Astrocyte (in vitro differentiated cells and primary cell): ENCODE measurements around the gene LRRIQ3. TPM values are rescaled to one million over a fixed set of nuclear protein-coding genes. Genes with fewer than 3 reads are reported as not detected.

Source experiments
- DNase-seq: peaks from one replicate; pipeline ENCODE4 v3.0.0-alpha.2; 2010; ENCODE audit warnings: low read depth
- FAIRE-seq: peaks from 2 replicates; lab custom pipeline; 2011; peaks lifted over from hg19 to GRCh38; lab: Jason Lieb, UNC
- H2AFZ ChIP-seq: 2 replicates; pipeline ENCODE4 v1.6.0; 2012; ENCODE audit warnings: low read depth, low read length, inconsistent platforms
- H3K27ac ChIP-seq: 2 replicates; pipeline ENCODE4 v1.5.1; 2011; ENCODE audit warnings: low read depth, low read length, inconsistent platforms
- H3K27me3 ChIP-seq: 2 replicates; pipeline ENCODE4 v1.6.0; 2011; ENCODE audit warnings: low read length, inconsistent platforms; ENCODE audit not compliant: insufficient read depth
- H3K36me3 ChIP-seq: 2 replicates; pipeline ENCODE4 v1.5.1; 2011; ENCODE audit warnings: low read length, inconsistent platforms; ENCODE audit not compliant: insufficient read depth
- H3K4me1 ChIP-seq: 2 replicates; pipeline ENCODE4 v1.5.1; 2011; ENCODE audit warnings: low read length, inconsistent platforms; ENCODE audit not compliant: insufficient read depth
- H3K4me2 ChIP-seq: 2 replicates; pipeline ENCODE4 v1.6.0; 2012; ENCODE audit warnings: low read length, inconsistent platforms
- H3K4me3 ChIP-seq: 2 replicates; pipeline ENCODE4 v1.5.1; 2011; ENCODE audit warnings: low read depth, mild to moderate bottlenecking, low read length, inconsistent platforms; ENCODE audit not compliant: insufficient read depth
- H3K79me2 ChIP-seq: 2 replicates; pipeline ENCODE4 v1.6.0; 2012; ENCODE audit warnings: mild to moderate bottlenecking, low read length, inconsistent platforms; ENCODE audit not compliant: insufficient read depth
- H3K9ac ChIP-seq: 2 replicates; pipeline ENCODE4 v1.6.0; 2012; ENCODE audit warnings: mild to moderate bottlenecking, low read length, inconsistent platforms
- H3K9me3 ChIP-seq: 2 replicates; pipeline ENCODE4 v1.5.1; 2012; ENCODE audit warnings: low read depth, mild to moderate bottlenecking, low read length, inconsistent platforms; ENCODE audit not compliant: insufficient read depth
- H4K20me1 ChIP-seq: 2 replicates; pipeline ENCODE4 v1.6.0; 2012; ENCODE audit warnings: low read length, inconsistent platforms; ENCODE audit not compliant: insufficient read depth
- H3K27ac Mint-ChIP-seq: one replicate; pipeline ENCODE4 v1.8.0; 2021; ENCODE audit warnings: mild to moderate bottlenecking, mixed read lengths; ENCODE audit not compliant: unreplicated experiment
- H3K27me3 Mint-ChIP-seq: one replicate; pipeline ENCODE4 v1.8.0; 2021; ENCODE audit warnings: low read depth, mixed read lengths; ENCODE audit not compliant: unreplicated experiment
- H3K36me3 Mint-ChIP-seq: one replicate; pipeline ENCODE4 v1.8.0; 2021; ENCODE audit warnings: low read depth, mixed read lengths; ENCODE audit not compliant: unreplicated experiment
- H3K4me1 Mint-ChIP-seq: one replicate; pipeline ENCODE4 v1.8.0; 2021; ENCODE audit warnings: low read depth, mixed read lengths; ENCODE audit not compliant: unreplicated experiment
- H3K4me3 Mint-ChIP-seq: one replicate; pipeline ENCODE4 v1.8.0; 2021; ENCODE audit warnings: mild to moderate bottlenecking, moderate library complexity, mixed read lengths; ENCODE audit not compliant: unreplicated experiment
- H3K9me3 Mint-ChIP-seq: one replicate; pipeline ENCODE4 v1.8.0; 2021; ENCODE audit warnings: mild to moderate bottlenecking, mixed read lengths; ENCODE audit not compliant: unreplicated experiment
- EZH2 ChIP-seq: IDR thresholded peaks from 2 replicates; pipeline ENCODE4 v1.6.1; 2012; ENCODE audit warnings: mild to moderate bottlenecking, low read length, inconsistent platforms; ENCODE audit not compliant: insufficient read depth
- total RNA-seq: library from RNA; stranded (reverse); gene quantifications from 2 replicates; pipeline ENCODE4 v1.2.1, GENCODE V29; 2021
- TF ChIP-seq, protein P1 (sequence below): IDR thresholded peaks from 2 replicates; pipeline ENCODE4 v1.5.1; 2011; ENCODE audit warnings: low read depth, mild to moderate bottlenecking, inconsistent platforms, low read length, moderate library complexity; ENCODE audit not compliant: insufficient read depth

The LRRIQ3 gene
- total RNA-seq, 1 donor from 2014 or later, result 0.52 TPM

DNA sequence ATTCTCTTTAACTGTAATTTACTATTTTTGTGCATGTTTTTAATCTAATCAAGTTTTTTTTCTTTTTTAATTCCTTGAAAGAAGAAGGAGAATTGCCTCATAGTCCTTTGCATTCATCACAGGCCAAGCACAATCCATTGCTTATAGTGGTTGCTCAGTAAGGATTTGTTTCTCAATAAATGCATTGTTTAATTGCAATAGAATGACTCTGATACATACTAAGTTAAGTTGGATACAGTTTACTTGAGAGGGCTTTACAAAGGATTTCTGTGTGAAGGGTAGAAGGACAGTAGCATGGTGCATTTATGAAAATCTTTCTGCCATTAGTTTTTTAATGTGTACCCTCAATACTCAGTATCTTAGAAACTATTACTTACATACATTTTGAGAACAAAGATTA, 186.2 kb downstream of the LRRIQ3 start:
- no peaks in the 10 kb centered on the region for H3K36me3 ChIP-seq
- H3K27ac ChIP-seq, result no peak overlapping the region
- no peaks in the 10 kb centered on the region for H3K4me1 ChIP-seq
- Mint-ChIP-seq H3K36me3 (no peaks in the 10 kb centered on the region), H3K27ac (no peak overlapping the region), H3K9me3 (no peaks in the 10 kb centered on the region), H3K4me3 (no peak overlapping the region), H3K27me3 (no peaks in the 10 kb centered on the region), H3K4me1 (no peaks in the 10 kb centered on the region)
- no peak for TF ChIP-seq EZH2
- TF ChIP-seq, protein P1, sequence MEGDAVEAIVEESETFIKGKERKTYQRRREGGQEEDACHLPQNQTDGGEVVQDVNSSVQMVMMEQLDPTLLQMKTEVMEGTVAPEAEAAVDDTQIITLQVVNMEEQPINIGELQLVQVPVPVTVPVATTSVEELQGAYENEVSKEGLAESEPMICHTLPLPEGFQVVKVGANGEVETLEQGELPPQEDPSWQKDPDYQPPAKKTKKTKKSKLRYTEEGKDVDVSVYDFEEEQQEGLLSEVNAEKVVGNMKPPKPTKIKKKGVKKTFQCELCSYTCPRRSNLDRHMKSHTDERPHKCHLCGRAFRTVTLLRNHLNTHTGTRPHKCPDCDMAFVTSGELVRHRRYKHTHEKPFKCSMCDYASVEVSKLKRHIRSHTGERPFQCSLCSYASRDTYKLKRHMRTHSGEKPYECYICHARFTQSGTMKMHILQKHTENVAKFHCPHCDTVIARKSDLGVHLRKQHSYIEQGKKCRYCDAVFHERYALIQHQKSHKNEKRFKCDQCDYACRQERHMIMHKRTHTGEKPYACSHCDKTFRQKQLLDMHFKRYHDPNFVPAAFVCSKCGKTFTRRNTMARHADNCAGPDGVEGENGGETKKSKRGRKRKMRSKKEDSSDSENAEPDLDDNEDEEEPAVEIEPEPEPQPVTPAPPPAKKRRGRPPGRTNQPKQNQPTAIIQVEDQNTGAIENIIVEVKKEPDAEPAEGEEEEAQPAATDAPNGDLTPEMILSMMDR, result no peak
- H3K4me2 ChIP-seq, result no peak overlapping the region
- no peak overlapping the region for H2AFZ ChIP-seq
- H4K20me1 ChIP-seq, result no peaks in the 10 kb centered on the region
- H3K9ac ChIP-seq, result no peak overlapping the region
- no peak overlapping the region for H3K4me3 ChIP-seq
- H3K79me2 ChIP-seq, result no peaks in the 10 kb centered on the region
- DNase-seq (no peak), FAIRE-seq (no peak)
- no peaks in the 10 kb centered on the region for H3K27me3 ChIP-seq
- H3K9me3 ChIP-seq, result no peaks in the 10 kb centered on the region

DNA sequence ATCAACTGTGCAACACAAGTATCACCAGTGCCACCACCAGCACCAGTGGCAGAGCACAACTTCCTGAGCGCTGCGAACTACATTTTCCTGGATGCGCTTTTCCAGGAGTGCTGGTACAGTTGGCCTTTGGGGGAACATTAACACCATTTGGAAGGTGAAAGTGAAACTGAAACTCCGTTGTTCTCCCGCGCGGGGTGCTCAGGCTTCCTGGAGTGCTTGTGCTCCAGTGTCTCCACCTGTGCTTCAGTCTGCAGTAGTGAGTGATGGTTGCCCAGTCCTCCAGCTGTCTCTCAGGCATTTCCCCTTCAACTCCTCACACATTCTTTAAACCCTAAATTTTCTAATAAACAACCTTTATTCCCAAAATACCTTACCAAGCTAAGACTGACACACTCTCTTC, 187.8 kb downstream of the LRRIQ3 start:
- H3K4me3 Mint-ChIP-seq, result no peak overlapping the region
- no peak overlapping the region for H2AFZ ChIP-seq
- H3K4me1 ChIP-seq, result no peaks in the 10 kb centered on the region
- H3K27ac Mint-ChIP-seq, result no peak overlapping the region
- H3K9me3 Mint-ChIP-seq, result no peaks in the 10 kb centered on the region
- no peak for FAIRE-seq
- H3K4me1 Mint-ChIP-seq, result no peaks in the 10 kb centered on the region
- DNase-seq, result no peak
- no peak overlapping the region for H3K4me2 ChIP-seq
- TF ChIP-seq, protein P1, result no peak
- TF ChIP-seq EZH2, result no peak
- H3K27me3 Mint-ChIP-seq, result no peaks in the 10 kb centered on the region
- H3K79me2 ChIP-seq, result no peaks in the 10 kb centered on the region
- no peak overlapping the region for H3K27ac ChIP-seq
- no peaks in the 10 kb centered on the region for H3K36me3 Mint-ChIP-seq
- H3K9ac ChIP-seq, result no peak overlapping the region
- no peak overlapping the region for H3K4me3 ChIP-seq
- no peaks in the 10 kb centered on the region for H3K27me3 ChIP-seq
- H3K9me3 ChIP-seq, result no peaks in the 10 kb centered on the region
- no peaks in the 10 kb centered on the region for H3K36me3 ChIP-seq
- H4K20me1 ChIP-seq, result no peaks in the 10 kb centered on the region

DNA sequence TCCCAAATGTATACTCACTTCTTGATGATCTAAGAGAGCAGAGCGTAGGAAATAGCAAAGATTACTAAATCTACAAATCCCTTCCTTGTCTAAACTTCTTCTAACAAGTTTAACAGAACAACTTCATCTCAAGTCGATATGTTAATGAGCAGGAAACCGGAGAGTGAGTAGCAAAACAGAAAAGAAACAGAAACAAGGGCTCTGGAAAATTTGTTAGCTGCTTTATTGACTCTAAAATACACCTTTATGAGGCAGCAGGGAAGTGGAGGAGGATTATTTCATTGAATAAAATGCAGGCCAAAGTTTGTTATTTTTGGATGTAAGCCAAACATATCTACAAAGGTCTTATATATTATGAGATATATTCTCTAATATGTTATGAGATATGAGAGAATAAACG, 192.4 kb downstream of the LRRIQ3 start:
- Histone ChIP-seq H2AFZ (no peak overlapping the region), H3K27ac (no peak overlapping the region), H3K36me3 (no peaks in the 10 kb centered on the region), H3K27me3 (no peaks in the 10 kb centered on the region), H3K4me3 (no peak overlapping the region), H3K4me1 (no peaks in the 10 kb centered on the region), H3K9me3 (no peaks in the 10 kb centered on the region), H4K20me1 (no peaks in the 10 kb centered on the region), H3K9ac (no peak overlapping the region), H3K4me2 (no peak overlapping the region), H3K79me2 (no peaks in the 10 kb centered on the region)
- H3K27me3 Mint-ChIP-seq, result no peaks in the 10 kb centered on the region
- DNase-seq, result no peak
- H3K4me3 Mint-ChIP-seq, result no peak overlapping the region
- H3K4me1 Mint-ChIP-seq, result no peaks in the 10 kb centered on the region
- TF ChIP-seq, protein P1, result no peak
- no peaks in the 10 kb centered on the region for H3K9me3 Mint-ChIP-seq
- FAIRE-seq, result no peak
- no peaks in the 10 kb centered on the region for H3K36me3 Mint-ChIP-seq
- H3K27ac Mint-ChIP-seq, result no peak overlapping the region
